Peyer's patch (tissue), 4 donors: ENCODE results near the gene COX4I1.

Experiments
- POLR2A ChIP-seq, 2 donors: fragments of 450-650 bp; IDR thresholded peaks; one replicate each; pipeline ENCODE4 v1.5.1; 2017; ENCODE audit warnings: antibody characterized with exemption in 2 of 2, mild to moderate bottlenecking in 2 of 2, moderate library complexity in 2 of 2
- TF ChIP-seq, protein P1 (sequence below), 6 experiments: fragments of 450-650 bp in 4 of 6; fragments of 200-600 bp in 2 of 6; sonication (generic) in 1 of 6; IDR thresholded peaks; one replicate each; pipeline ENCODE4 v1.5.1; 2017 to 2019; ENCODE audit warnings: antibody characterized with exemption in 6 of 6, mild to moderate bottlenecking in 3 of 6, moderate library complexity in 1 of 6

- TF ChIP-seq, protein P1, sequence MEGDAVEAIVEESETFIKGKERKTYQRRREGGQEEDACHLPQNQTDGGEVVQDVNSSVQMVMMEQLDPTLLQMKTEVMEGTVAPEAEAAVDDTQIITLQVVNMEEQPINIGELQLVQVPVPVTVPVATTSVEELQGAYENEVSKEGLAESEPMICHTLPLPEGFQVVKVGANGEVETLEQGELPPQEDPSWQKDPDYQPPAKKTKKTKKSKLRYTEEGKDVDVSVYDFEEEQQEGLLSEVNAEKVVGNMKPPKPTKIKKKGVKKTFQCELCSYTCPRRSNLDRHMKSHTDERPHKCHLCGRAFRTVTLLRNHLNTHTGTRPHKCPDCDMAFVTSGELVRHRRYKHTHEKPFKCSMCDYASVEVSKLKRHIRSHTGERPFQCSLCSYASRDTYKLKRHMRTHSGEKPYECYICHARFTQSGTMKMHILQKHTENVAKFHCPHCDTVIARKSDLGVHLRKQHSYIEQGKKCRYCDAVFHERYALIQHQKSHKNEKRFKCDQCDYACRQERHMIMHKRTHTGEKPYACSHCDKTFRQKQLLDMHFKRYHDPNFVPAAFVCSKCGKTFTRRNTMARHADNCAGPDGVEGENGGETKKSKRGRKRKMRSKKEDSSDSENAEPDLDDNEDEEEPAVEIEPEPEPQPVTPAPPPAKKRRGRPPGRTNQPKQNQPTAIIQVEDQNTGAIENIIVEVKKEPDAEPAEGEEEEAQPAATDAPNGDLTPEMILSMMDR (IDR thresholded peaks at IDR 0.05): no peak
- no peak for TF ChIP-seq POLR2A (IDR thresholded peaks at IDR 0.05)
Observed at GRCh38 chr16:85803570-85803969, 4.1 kb downstream of the COX4I1 start.
